HG03039 (cell line): ENCODE data around the gene EYS.
"Not testable (repeated sequence)": the region's sequence is repeated elsewhere in the genome, so short reads cannot be mapped to it uniquely, and the experiment has no call there.

Experiments
- ATAC-seq: cut with Tn5 transposase; IDR thresholded peaks from one replicate; pipeline ENCODE4 v1.9.1; 2021; ENCODE audit warnings: mild to moderate bottlenecking, moderate library complexity; ENCODE audit not compliant: unreplicated experiment

The EYS gene

DNA sequence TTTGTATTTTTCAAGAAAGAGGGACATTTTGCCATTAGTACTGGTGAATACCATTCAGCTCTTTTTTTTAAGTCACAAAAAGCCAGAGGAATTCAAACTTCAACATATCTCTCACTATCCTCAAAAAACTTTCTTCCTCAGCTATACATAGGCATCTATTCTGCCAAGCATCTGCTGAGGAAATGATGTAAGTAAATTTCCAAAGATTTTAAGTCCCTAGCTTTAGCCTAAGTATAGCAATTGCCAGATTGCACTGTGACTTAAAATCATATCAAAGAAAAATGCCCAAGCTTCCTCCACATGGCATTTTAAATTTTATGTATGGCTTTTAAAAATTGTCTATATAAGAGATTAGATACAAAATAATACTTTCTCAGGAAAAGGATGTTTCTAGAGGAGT lies 237.4 kb downstream of the EYS start:
- ATAC-seq: no peak

DNA sequence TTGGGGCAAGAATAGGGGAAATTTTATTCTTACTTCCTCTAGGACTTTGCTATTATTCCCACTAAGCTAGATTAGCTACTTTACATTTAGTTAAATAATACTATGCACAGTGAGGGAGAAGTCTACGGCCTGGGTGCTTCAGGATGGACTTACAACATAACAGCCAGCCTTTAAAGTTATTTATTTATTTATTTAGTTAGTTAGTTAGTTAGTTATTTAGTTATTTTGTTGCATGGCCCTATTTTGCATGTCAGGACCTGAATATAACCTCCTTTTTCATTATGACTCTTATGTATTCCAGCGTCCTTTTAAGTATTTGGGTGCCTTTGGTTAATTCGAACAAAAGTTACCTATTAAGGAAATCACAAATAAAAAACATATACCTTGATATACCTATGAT lies 238.7 kb downstream of the EYS start:
- no peak for ATAC-seq

- no peak for ATAC-seq
These were observed 245.9 kb downstream of the EYS start for GRCh38 chr6:65461121-65461520.

DNA sequence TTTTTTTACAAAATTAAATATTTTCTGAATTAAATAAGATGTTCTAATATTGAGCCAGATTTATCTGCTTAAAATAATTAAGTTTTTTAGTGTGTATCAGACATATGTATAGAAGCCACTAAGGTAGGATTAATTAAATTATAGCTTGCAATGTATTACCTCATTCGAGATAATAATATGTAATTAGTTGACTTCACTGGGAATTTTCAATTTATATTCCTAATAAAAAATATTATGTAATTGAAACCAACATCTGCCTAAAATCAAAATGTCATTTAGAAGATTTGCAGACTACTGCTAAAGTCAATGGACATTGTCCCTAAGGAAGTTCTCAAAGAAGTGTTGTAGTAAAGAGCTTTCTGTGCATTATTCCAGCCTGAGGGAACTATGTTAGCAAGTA lies 254.7 kb downstream of the EYS start:
- no peak for ATAC-seq

DNA sequence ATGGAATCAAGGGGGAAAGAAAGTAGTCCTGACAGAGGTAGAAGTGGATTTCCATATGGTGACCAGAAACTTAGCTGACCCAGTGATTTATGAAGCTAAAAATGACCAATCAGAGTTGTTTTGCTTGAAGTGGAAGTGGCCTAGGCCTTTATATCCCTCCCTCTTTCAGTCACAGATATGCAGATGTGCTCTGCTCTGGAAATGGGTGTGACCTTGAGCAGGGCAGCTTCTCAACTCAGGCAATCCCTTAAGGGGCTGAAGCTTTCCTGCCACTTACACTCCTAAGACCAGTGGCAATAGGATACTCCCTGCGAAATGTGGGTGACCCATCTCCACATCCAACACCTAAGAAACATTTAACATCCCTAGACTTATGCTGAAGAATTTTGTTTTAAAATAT lies 256.6 kb downstream of the EYS start:
- no peak for ATAC-seq

DNA sequence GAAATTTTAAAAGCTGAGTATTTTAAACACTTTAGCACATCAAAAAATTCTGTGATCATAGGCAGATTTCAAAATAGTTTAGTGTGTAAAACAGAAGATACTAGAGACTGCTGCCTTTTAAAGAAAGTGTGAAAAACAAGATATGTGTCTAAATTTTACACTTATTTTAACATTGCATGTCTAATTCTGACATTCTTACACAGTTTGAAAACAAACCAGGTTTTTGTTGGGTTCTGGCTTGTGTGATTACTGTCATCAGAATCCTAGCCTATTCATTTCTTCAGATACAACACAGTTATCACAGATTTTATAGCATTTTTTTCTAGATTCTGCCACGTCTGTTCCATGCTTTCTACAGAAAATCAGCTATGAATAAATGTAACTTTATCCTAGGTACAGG lies 257.1 kb downstream of the EYS start:
- no peak for ATAC-seq

DNA sequence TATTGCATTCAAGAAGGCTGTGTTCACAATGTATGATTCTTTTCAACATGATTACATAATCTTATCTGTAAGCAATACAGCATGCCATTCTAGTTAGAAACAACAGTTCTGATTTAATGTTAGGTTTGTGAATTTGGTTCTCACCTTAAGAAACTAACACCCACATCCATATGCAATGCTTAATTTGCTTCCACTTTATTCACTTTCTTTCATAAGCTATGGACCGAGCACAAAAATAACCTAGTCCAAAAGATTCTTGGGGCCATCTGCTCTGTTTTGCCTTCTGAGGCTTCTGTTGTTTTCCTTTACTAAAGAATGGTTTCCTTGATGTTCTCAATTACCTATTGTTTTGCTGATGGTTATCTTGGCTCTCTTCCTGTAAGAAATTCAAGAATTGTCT lies 258.2 kb downstream of the EYS start:
- ATAC-seq: no peak

GRCh38 chr6:65436281-65436680 lies 270.7 kb downstream of the EYS start:
- ATAC-seq: no peak

DNA sequence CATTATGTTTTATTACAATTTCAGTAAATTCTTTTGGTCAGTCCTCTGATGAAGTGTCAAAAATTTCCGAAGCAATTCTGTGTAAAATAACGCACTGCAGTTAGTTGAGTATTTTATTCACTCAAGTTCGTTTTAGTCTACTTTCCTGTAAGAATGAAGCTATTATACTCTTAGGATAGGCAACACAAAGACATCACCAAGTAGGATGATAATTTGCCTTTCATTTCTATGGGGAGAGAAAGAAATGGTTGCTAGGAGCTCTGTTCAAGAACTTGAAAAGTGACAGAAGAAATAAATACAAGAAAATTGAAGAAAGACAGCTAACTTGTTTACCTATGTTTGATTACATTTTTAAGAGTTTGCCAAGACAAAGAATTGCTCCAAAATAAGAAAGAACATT lies 290.4 kb downstream of the EYS start:
- no peak for ATAC-seq

GRCh38 chr6:65410309-65410708 lies 296.7 kb downstream of the EYS start:
- ATAC-seq: no peak

DNA sequence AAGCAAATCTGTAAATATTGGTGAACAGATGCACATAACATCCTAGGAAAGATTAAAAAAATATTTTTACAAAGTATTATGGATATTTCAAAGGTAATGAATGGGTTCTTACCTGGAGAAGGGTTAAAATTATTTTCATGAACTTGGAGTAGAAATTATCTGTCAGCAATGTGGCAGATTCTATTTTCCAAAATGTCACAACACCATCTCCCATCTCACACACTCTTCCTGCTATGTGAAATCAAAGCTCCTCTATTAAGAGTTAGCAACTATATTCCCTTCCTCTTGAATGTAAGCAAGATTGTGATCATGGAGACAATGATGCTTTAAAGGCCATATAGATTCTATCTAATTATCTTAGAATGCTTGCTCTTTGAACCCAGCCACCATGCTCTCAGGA lies 304.5 kb downstream of the EYS start:
- ATAC-seq: no peak

GRCh38 chr6:65399355-65400084 lies 307.5 kb downstream of the EYS start:
- no peak for ATAC-seq

GRCh38 chr6:65398851-65399250 lies 308.2 kb downstream of the EYS start:
- ATAC-seq: no peak

DNA sequence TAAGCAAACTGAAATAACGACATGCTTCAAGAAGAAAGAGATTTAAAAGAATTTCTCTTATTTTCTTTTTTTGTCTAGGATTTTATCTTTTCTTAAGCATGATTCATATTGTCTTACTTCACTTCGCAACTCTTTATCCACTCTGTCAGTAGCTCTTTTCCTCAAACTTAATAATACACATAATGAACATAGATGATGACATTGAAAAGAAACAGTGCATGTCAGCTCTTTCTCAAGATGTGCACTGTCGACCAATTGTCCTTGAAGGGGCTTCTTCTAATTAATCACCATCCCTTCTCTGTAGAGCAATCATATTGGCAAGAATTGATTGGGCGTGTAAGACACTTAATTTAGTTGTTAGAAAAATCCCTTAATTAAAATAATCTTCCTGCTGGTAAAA lies 356.5 kb downstream of the EYS start:
- no peak for ATAC-seq

DNA sequence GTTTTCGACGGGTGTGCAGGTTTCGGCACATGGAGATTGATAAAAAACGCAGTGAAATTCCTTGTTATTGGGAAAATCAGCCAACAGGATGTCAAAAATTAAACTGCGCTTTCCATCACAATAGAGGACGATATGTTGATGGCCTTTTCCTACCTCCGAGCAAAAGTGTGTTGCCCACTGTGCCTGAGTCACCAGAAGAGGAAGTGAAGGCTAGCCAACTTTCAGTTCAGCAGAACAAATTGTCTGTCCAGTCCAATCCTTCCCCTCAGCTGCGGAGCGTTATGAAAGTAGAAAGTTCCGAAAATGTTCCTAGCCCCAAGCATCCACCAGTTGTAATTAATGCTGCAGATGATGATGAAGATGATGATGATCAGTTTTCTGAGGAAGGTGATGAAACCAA lies 404.4 kb downstream of the EYS start:
- not testable (repeated sequence) for ATAC-seq

DNA sequence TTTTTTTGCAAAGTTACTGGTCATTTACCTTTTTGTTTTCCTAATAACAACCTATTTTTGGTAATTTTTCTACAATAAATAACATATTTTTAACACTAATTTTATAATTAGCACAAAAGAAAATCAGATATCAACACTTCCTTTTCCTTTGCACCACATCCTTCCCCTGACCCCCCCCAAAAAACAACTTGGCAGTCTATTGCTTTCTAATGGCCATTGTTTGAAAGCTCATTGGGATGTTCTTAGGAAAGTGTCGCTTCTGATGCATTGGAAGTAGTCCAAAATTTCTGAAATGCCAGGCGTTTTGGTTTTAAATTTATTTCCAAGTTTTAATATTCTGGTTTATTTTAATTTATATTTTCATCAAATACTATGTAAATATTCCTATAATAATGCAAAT lies 407.8 kb downstream of the EYS start:
- ATAC-seq: no peak

DNA sequence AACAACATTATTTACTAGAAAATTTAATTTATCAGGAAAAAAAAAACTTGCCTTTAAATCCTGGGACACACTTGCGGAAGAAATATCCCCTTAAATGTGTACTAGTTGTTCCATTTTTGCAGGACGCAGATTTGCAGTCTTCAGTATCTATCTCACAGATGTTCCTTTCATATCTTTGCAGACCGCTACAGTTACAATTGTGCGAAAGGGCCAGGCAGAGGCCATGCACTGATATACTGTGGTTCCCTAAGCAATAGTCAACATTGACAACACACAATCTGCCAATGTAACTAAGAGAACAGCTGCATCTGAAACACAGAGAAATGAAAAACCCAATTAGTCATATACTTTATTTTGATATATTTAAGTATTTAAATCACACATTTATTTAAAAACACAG lies 411.2 kb downstream of the EYS start:
- no peak for ATAC-seq

DNA sequence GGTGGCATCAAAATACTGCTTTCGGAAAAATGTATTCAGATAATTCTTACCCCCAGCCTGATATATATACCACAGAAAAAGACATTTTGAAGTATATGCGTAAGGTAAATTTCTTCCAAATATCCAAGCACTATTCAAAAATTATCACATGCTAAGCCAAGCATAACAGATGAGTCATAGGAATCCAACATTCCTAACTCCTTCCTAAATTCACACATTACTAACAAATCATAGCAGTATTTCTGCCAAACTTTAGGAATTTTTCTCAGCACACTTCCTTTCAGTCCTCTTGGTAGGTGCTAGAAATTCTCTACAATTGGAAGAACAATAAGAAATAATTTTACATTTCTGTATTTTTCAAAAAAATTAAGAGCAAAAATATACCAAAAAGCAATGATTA lies 417.5 kb downstream of the EYS start:
- no peak for ATAC-seq

GRCh38 chr6:65285275-65285674 lies 421.8 kb downstream of the EYS start:
- ATAC-seq: no peak

DNA sequence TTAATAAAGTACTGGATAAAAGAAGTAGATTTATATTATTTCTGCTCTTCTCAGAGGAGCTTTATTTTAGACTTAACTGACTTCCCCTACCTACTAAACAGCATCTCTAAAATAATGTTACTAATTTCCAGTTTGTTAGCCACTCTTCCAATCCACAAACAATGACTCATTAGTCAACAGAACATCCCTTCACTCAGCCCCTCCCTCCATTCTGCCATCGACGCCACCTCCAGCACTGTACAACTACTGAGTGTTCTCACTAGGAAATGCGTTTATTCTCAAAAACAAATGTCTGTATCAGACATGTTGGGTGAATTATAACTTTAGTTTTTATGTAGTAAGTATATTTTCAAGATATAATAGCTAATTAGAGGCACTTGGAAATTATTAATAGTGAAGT lies 427.0 kb downstream of the EYS start:
- no peak for ATAC-seq

DNA sequence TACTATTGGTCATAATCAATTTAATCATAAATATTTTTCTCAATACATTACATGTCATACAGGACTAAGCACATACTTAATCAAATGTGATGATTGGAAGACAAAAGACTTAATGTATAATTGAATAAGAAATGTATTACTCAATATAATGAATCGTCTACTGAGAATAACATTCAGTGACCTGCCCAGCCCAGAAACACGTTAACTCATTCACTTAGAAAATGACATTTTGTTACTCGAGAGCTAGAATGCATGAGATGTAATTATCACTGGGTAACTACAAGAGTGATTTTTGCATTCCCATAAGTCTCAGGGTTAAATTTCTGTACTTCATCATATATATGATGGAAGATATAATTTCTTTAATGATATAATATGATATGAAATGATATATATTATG lies 444.8 kb downstream of the EYS start:
- no peak for ATAC-seq

GRCh38 chr6:65259982-65260381 lies 447.0 kb downstream of the EYS start:
- ATAC-seq: no peak

- ATAC-seq: no peak
These were observed 448.0 kb downstream of the EYS start for GRCh38 chr6:65259059-65259458.
